H1 (cell line): ENCODE data around the gene PRIMPOL. TPM values are rescaled to one million over a fixed set of nuclear protein-coding genes. Genes with fewer than 3 reads are reported as not detected.

Experiments used
- CTCF ChIA-PET: fragments of 300-600 bp; sonication (Branson Sonifier 250); formaldehyde crosslinking; loops from one replicate; lab custom pipeline; 2021; ENCODE audit not compliant: partially characterized antibody; lab: Charles Lee
- POLR2A ChIA-PET: fragments of 300-600 bp; sonication (Branson Sonifier 250); formaldehyde crosslinking; loops from one replicate; lab custom pipeline; 2021; ENCODE audit warnings: inconsistent platforms; ENCODE audit not compliant: partially characterized antibody; lab: Charles Lee
- DNase-seq, 2 experiments: peaks; one replicate each; pipeline versions ENCODE4 v3.0.0 to v3.0.0-alpha.2; 2010 to 2022; ENCODE audit warnings: low spot score in 2 of 2, low read depth in 1 of 2, mixed read lengths in 1 of 2
- FAIRE-seq: peaks from 2 replicates; lab custom pipeline; 2011; peaks lifted over from hg19 to GRCh38; lab: Jason Lieb, UNC
- H2AFZ ChIP-seq: 2 replicates; pipeline ENCODE4 v1.8.1; 2012; ENCODE audit warnings: low read length, inconsistent platforms
- H2AK5ac ChIP-seq: 2 replicates; pipeline ENCODE4 v1.6.1; 2013; ENCODE audit warnings: low read depth, low read length
- H2BK120ac ChIP-seq: replicated peaks from 2 replicates; pipeline ENCODE3; 2013; ENCODE audit warnings: low read depth, low read length, inconsistent platforms
- H2BK12ac ChIP-seq: 2 replicates; pipeline ENCODE4 v1.6.1; 2013; ENCODE audit warnings: low read depth, low read length
- H2BK15ac ChIP-seq: 2 replicates; pipeline ENCODE4 v1.6.1; 2013; ENCODE audit warnings: low read length
- H2BK20ac ChIP-seq: 2 replicates; pipeline ENCODE4 v1.6.1; 2013; ENCODE audit warnings: low read length
- H2BK5ac ChIP-seq: 2 replicates; pipeline ENCODE4 v1.6.1; 2013; ENCODE audit warnings: low read depth, low read length
- H3K14ac ChIP-seq: 2 replicates; pipeline ENCODE4 v1.6.1; 2013; ENCODE audit warnings: inconsistent platforms; ENCODE audit not compliant: insufficient read length
- H3K18ac ChIP-seq: 2 replicates; pipeline ENCODE4 v1.6.1; 2013; ENCODE audit warnings: low read length; ENCODE audit errors: extremely low read depth
- H3K23ac ChIP-seq: 2 replicates; pipeline ENCODE4 v1.6.1; 2013; ENCODE audit warnings: inconsistent platforms; ENCODE audit not compliant: insufficient read length
- H3K23me2 ChIP-seq: 2 replicates; pipeline ENCODE4 v1.6.1; 2013; ENCODE audit warnings: low read depth, low read length
- H3K27ac ChIP-seq: 2 replicates; pipeline ENCODE4 v1.6.1; 2011; ENCODE audit warnings: low read depth, low read length, inconsistent platforms
- H3K27me3 ChIP-seq, 4 experiments: replicated peaks in 1 of 4; 1 replicate in 1 of 4; 2 replicates in 3 of 4; pipeline versions ENCODE4 v1.6.1 to v1.8.1; 2011 to 2013; ENCODE audit warnings: low read length in 3 of 4, mild to moderate bottlenecking in 3 of 4, inconsistent platforms in 2 of 4, mixed read lengths in 2 of 4, moderate library complexity in 1 of 4; ENCODE audit not compliant: control insufficient read depth in 3 of 4, insufficient read depth in 3 of 4; ENCODE audit errors: extremely low read depth in 1 of 4
- H3K36me3 ChIP-seq, 4 experiments: 2 replicates each; pipeline versions ENCODE4 v1.6.1 to v1.8.1; 2011 to 2013; ENCODE audit warnings: mild to moderate bottlenecking in 4 of 4, low read length in 3 of 4, moderate library complexity in 2 of 4, control low read depth in 1 of 4, inconsistent platforms in 1 of 4; ENCODE audit not compliant: insufficient read depth in 4 of 4, control insufficient read depth in 2 of 4
- H3K4ac ChIP-seq: replicated peaks from 2 replicates; pipeline ENCODE3; 2013; ENCODE audit warnings: low read length, low read depth, mixed read lengths, inconsistent platforms; ENCODE audit not compliant: insufficient read length
- H3K4me1 ChIP-seq, 4 experiments: replicated peaks in 1 of 4; 1 replicate in 1 of 4; 2 replicates in 3 of 4; pipeline versions ENCODE4 v1.6.1 to v1.8.1; 2011 to 2013; ENCODE audit warnings: low read length in 3 of 4, inconsistent platforms in 2 of 4, mixed read lengths in 1 of 4; ENCODE audit not compliant: insufficient read depth in 4 of 4, control insufficient read depth in 3 of 4
- H3K4me2 ChIP-seq, 2 experiments: 2 replicates each; pipeline versions ENCODE4 v1.6.1 to v1.8.1; 2011 to 2013; ENCODE audit warnings: low read depth in 2 of 2, low read length in 2 of 2, control low read depth in 1 of 2, inconsistent platforms in 1 of 2, mild to moderate bottlenecking in 1 of 2; ENCODE audit not compliant: insufficient read depth in 1 of 2
- H3K4me3 ChIP-seq, 4 experiments: fragments of 200-600, 300-600 bp in 1 of 4; sonication (generic), shearing (Covaris generic), sonication (Bioruptor Twin) in 1 of 4; 2 replicates each; pipeline versions ENCODE4 v1.5.1 to v1.8.1; 2011 to 2016; ENCODE audit warnings: low read length in 4 of 4, low read depth in 3 of 4, control low read depth in 2 of 4, inconsistent platforms in 2 of 4, mild to moderate bottlenecking in 2 of 4, mixed read lengths in 1 of 4, moderate library complexity in 1 of 4; ENCODE audit not compliant: insufficient read depth in 2 of 4; ENCODE audit errors: extremely low read depth in 1 of 4
- H3K56ac ChIP-seq: replicated peaks from 2 replicates; pipeline ENCODE3; 2013; ENCODE audit warnings: low read depth, mild to moderate bottlenecking, mixed read lengths, low read length, inconsistent platforms; ENCODE audit not compliant: insufficient read length
- H3K79me1 ChIP-seq: 2 replicates; pipeline ENCODE4 v1.6.1; 2013; ENCODE audit warnings: low read depth, low read length, control low read depth
- H3K79me2 ChIP-seq, 2 experiments: 2 replicates each; pipeline versions ENCODE4 v1.6.1 to v1.8.1; 2012 to 2013; ENCODE audit warnings: low read length in 2 of 2, mild to moderate bottlenecking in 2 of 2, inconsistent platforms in 1 of 2; ENCODE audit not compliant: insufficient read depth in 2 of 2, control insufficient read depth in 1 of 2
- H3K9ac ChIP-seq, 4 experiments: replicated peaks in 1 of 4; 1 replicate in 1 of 4; 2 replicates in 3 of 4; pipeline versions ENCODE4 v1.6.1 to v1.8.1; 2011 to 2013; ENCODE audit warnings: low read depth in 3 of 4, low read length in 3 of 4, control low read depth in 2 of 4, mild to moderate bottlenecking in 2 of 4, moderate library complexity in 2 of 4, inconsistent platforms in 1 of 4; ENCODE audit errors: extremely low read depth in 1 of 4
- H3K9me3 ChIP-seq, 2 experiments: 2 replicates each; pipeline versions ENCODE4 v1.6.1 to v1.8.1; 2012 to 2013; ENCODE audit warnings: mild to moderate bottlenecking in 2 of 2, moderate library complexity in 2 of 2, control low read depth in 1 of 2, inconsistent platforms in 1 of 2, low read depth in 1 of 2, low read length in 1 of 2, mixed read lengths in 1 of 2; ENCODE audit not compliant: insufficient read depth in 2 of 2
- H4K20me1 ChIP-seq, 2 experiments: replicated peaks in 1 of 2; 2 replicates each; pipeline versions ENCODE3 to v1.8.1; 2011 to 2013; ENCODE audit warnings: inconsistent platforms in 2 of 2, low read length in 2 of 2, mild to moderate bottlenecking in 1 of 2; ENCODE audit not compliant: insufficient read depth in 2 of 2, control insufficient read depth in 1 of 2
- H4K5ac ChIP-seq: 2 replicates; pipeline ENCODE4 v1.6.1; 2013; ENCODE audit warnings: low read length, low read depth, mixed read lengths, inconsistent platforms; ENCODE audit not compliant: insufficient read length
- H4K8ac ChIP-seq: 2 replicates; pipeline ENCODE4 v1.8.0; 2013; ENCODE audit warnings: mild to moderate bottlenecking, moderate library complexity, low read length, inconsistent platforms; ENCODE audit not compliant: insufficient read depth; ENCODE audit errors: extremely low read depth
- H4K91ac ChIP-seq: replicated peaks from 2 replicates; pipeline ENCODE3; 2013; ENCODE audit warnings: low read length, mixed read lengths, inconsistent platforms; ENCODE audit not compliant: insufficient read length
- RNF2 ChIP-seq: fragments of 200-900, 300-1000 bp; sonication (generic); IDR thresholded peaks from 2 replicates; pipeline ENCODE4 v1.7.1; 2016; ENCODE audit warnings: borderline replicate concordance, low read depth, mild to moderate bottlenecking, antibody characterized with exemption, low read length; ENCODE audit not compliant: poor library complexity, severe bottlenecking; ENCODE audit errors: missing control alignments
- WGBS, 2 experiments: shearing (Covaris generic) in 1 of 2; methylation state at CpG; one replicate each; pipeline versions ENCODE4 v1.1.6 to v1.1.7; 2013 to 2015; ENCODE audit warnings: low lambda C conversion rate in 2 of 2, mixed read lengths in 2 of 2, inconsistent platforms in 1 of 2, low coverage in 1 of 2, missing lambda C conversion rate in 1 of 2; ENCODE audit not compliant: insufficient replicate concordance in 2 of 2, insufficient coverage in 1 of 2, insufficient read length in 1 of 2; ENCODE audit errors: extremely low coverage in 1 of 2, missing lambda C conversion rate in 1 of 2; 5-methylcytosine and 5-hydroxymethylcytosine counted together
- polyA plus RNA-seq, 7 experiments: library from polyadenylated mRNA; depleted of rRNA in 3 of 7; stranded (reverse) in 5 of 7; unstranded in 2 of 7; fragments of >200 nt in 5 of 7; fragments of 200-250 nt in 2 of 7; gene quantifications; 1 replicate in 5 of 7; 2 replicates in 1 of 7; 4 replicates in 1 of 7; pipeline versions ENCODE4 v1.2.1 to v1.2.3, GENCODE V29; 2011 to 2013; ENCODE audit warnings: missing spikeins in 2 of 7, mixed read lengths in 2 of 7
- total RNA-seq: library from RNA; stranded (reverse); fragmentation: NEBNext Ultra II Directional; extraction: Animal tissue kit (Norgen Biotek cat#: 25700); gene quantifications from 2 replicates; pipeline ENCODE4 v1.2.1, GENCODE V29; 2021

PRIMPOL gene
- total and polyA plus RNA-seq, 2 of the 8 experiments (the other 6 are each of a cell fraction or from before 2014, with no cell fraction given), result 4.4 to 6.7 TPM

DNA sequence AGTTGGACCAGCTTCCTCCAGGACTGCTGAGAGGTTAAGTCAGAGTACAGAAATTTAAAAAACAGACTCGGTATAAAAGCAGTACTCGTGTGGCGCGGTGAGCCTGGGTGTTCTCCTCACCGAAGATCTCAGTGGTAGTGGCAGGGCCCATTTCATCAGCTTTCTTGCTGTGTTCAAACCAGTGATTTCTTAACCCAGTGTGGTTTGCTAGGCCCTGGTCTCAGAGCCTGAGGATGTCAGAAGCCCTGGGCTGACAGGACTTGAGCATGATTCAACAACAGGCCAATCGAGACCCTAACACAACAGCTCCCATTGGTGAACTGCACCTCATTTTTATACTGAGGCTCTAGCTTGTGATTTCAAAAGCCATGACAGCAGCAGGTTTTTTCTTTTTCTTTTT is 23.2 kb downstream of the PRIMPOL start:
- H3K79me1 ChIP-seq, result no peaks in the 10 kb centered on the region
- H4K20me1 ChIP-seq, result no peaks in the 10 kb centered on the region
- 96% methylated on average over 6 of the region's 6 CpGs; no CpG with 5 or more reads in 1 of the 2 experiments for WGBS, 2 experiments
- H3K4me3 ChIP-seq, result no peak overlapping the region
- H2AK5ac ChIP-seq, result no peak overlapping the region
- no peak overlapping the region for H2BK12ac ChIP-seq
- no peaks in the 10 kb centered on the region; the same call in 1 of the 2 replicates for H3K23me2 ChIP-seq
- H4K5ac ChIP-seq, result no peak overlapping the region
- H3K79me2 ChIP-seq, result no peaks in the 10 kb centered on the region
- H3K9ac ChIP-seq, result no peak overlapping the region
- H3K36me3 ChIP-seq, result peaks cover 0 to 3% (median 0%) of the 10 kb centered on the region in 4 experiments; a peak in 2 of 8 replicates
- no peak overlapping the region for H2BK15ac ChIP-seq
- H2AFZ ChIP-seq, result no peak overlapping the region
- no peaks in the 10 kb centered on the region for H3K9me3 ChIP-seq
- no peak overlapping the region for H4K91ac ChIP-seq
- H3K4ac ChIP-seq, result no peak overlapping the region
- no peak for TF ChIP-seq RNF2
- no peak overlapping the region for H2BK120ac ChIP-seq
- ChIA-PET CTCF (interaction anchor here (0.9 to 1.2 kb wide), 3 partner anchors 13 to 260 kb away, joined by 3 to 5 read pairs (median 4); no protein-coding TSS in a partner anchor), POLR2A (no interaction called here)
- H2BK20ac ChIP-seq, result no peak overlapping the region
- FAIRE-seq (no peak), DNase-seq (no peak)
- no peak overlapping the region for H3K23ac ChIP-seq
- H3K18ac ChIP-seq, result no peak overlapping the region
- no peak overlapping the region for H4K8ac ChIP-seq
- H3K27me3 ChIP-seq, result no peaks in the 10 kb centered on the region
- no peak overlapping the region for H3K14ac ChIP-seq
- H2BK5ac ChIP-seq, result no peak overlapping the region
- no peaks in the 10 kb centered on the region for H3K4me1 ChIP-seq
- H3K4me2 ChIP-seq, result no peak overlapping the region
- H3K56ac ChIP-seq, result no peak overlapping the region
- no peak overlapping the region for H3K27ac ChIP-seq
